PC-9 (cell line): ENCODE results near the gene MLH1.

Experiments used
- EZH2 ChIP-seq: fragments of 200-600 bp; sonication (generic); IDR thresholded peaks from 2 replicates; pipeline ENCODE4 v1.8.0; 2017; ENCODE audit warnings: antibody characterized with exemption, low read depth
- TF ChIP-seq, protein P1 (sequence below): fragments of 200-600 bp; sonication (generic); conservative IDR thresholded peaks from 2 replicates; pipeline ENCODE4 v1.6.1; 2017; ENCODE audit warnings: mixed run types, antibody characterized with exemption, mild to moderate bottlenecking, moderate library complexity

DNA sequence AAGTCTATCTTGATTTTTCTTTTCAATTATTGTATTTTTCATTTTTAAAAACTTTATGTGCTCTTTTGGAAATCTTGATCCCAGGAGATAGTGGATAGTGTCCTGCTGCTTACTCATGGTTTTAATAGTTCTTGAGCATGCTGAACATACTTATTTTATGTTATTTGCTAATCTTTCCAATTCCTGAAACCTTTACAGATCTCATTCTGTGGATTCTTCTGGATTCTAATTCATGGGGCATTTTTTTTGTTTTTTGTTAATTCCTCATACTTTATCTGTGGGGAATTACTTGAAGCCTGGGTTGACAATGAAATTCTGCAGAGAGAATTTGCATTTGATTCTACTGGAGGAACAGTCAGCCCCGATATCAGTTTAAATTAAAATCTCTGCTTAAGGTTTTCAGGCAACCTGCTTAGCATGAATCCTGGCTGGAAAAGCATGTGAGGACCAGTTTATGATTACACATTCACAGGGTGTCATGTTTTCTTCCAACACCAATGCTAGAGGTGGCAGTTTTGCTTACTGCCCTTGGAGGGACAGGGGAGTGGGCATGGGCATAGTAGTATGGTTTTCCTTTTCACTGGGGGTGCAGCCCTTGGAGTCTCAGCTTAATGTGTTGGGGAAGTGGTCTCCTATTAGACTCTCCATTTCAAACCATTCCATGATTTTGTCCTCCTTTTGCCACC lies 46.0 kb downstream of the MLH1 start:
- TF ChIP-seq, protein P1, sequence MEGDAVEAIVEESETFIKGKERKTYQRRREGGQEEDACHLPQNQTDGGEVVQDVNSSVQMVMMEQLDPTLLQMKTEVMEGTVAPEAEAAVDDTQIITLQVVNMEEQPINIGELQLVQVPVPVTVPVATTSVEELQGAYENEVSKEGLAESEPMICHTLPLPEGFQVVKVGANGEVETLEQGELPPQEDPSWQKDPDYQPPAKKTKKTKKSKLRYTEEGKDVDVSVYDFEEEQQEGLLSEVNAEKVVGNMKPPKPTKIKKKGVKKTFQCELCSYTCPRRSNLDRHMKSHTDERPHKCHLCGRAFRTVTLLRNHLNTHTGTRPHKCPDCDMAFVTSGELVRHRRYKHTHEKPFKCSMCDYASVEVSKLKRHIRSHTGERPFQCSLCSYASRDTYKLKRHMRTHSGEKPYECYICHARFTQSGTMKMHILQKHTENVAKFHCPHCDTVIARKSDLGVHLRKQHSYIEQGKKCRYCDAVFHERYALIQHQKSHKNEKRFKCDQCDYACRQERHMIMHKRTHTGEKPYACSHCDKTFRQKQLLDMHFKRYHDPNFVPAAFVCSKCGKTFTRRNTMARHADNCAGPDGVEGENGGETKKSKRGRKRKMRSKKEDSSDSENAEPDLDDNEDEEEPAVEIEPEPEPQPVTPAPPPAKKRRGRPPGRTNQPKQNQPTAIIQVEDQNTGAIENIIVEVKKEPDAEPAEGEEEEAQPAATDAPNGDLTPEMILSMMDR = no peak
- no peak for TF ChIP-seq EZH2
